GM18520 (cell line): Measurements from ENCODE around the gene TWIST2.

Experiments used
- ATAC-seq: cut with Tn5 transposase; IDR thresholded peaks from one replicate; pipeline ENCODE4 v1.9.1; 2021; ENCODE audit not compliant: unreplicated experiment

The TWIST2 gene

GRCh38 chr2:238936162-238937052 lies 88.5 kb downstream of the TWIST2 start:
- no peak for ATAC-seq

GRCh38 chr2:238938003-238938400 lies 90.1 kb downstream of the TWIST2 start:
- no peak for ATAC-seq

- ATAC-seq = no peak
Observed at GRCh38 chr2:238938401-238939055, 90.6 kb downstream of the TWIST2 start.

GRCh38 chr2:238939074-238939473 lies 91.2 kb downstream of the TWIST2 start:
- no peak for ATAC-seq

GRCh38 chr2:238939521-238940403 lies 91.9 kb downstream of the TWIST2 start:
- no peak for ATAC-seq

GRCh38 chr2:238940806-238941205 lies 92.9 kb downstream of the TWIST2 start:
- ATAC-seq = no peak

GRCh38 chr2:238941262-238941792 lies 93.4 kb downstream of the TWIST2 start:
- ATAC-seq = no peak

- ATAC-seq = no peak
Observed at GRCh38 chr2:238942080-238942725, 94.3 kb downstream of the TWIST2 start.

- no peak for ATAC-seq
Observed at GRCh38 chr2:238942726-238943300, 94.9 kb downstream of the TWIST2 start.

- ATAC-seq = no peak
Observed at GRCh38 chr2:238943338-238944067, 95.6 kb downstream of the TWIST2 start.

- no peak for ATAC-seq
Observed at GRCh38 chr2:238945433-238946150, 97.7 kb downstream of the TWIST2 start.

- no peak for ATAC-seq
Observed at GRCh38 chr2:238946318-238947242, 98.7 kb downstream of the TWIST2 start.

- no peak for ATAC-seq
Observed at GRCh38 chr2:238947243-238947760, 99.4 kb downstream of the TWIST2 start.

- ATAC-seq = no peak
Observed at GRCh38 chr2:238947920-238948710, 100.2 kb downstream of the TWIST2 start.

GRCh38 chr2:238948765-238949641 lies 101.1 kb downstream of the TWIST2 start:
- ATAC-seq = no peak
